Stimulated activated CD8-positive, alpha-beta memory T cell treated with anti-CD3 and anti-CD28 coated beads, Interleukin-15, amount 100 ng/mL, for 4 hours (primary cell): ENCODE data around the gene SORBS1.

Source experiments
- DNase-seq, 2 donors: peaks; one replicate each; pipeline ENCODE4 v3.0.0-alpha.2; 2020; ENCODE audit warnings: low read depth in 2 of 2

Gene SORBS1

DNA sequence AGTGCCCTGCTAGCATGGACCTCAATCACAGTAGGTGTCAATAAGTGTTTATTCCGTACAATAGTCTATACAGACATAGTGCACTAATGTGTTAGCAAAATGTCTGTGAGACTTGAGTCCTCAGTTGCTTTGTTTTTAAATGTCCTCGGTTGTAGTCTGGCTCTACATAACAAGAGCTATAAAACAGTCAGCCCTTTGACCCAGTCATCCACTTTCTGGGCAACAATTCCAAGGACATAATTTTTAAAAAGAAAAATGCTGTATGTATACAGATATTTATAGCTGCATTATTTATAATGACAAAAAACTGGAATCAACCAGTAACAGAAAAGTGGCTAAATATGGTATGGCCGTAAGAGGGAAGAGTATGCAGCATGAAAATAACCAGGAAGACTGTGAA is 267.5 kb downstream of the SORBS1 start:
- DNase-seq: no peak

DNA sequence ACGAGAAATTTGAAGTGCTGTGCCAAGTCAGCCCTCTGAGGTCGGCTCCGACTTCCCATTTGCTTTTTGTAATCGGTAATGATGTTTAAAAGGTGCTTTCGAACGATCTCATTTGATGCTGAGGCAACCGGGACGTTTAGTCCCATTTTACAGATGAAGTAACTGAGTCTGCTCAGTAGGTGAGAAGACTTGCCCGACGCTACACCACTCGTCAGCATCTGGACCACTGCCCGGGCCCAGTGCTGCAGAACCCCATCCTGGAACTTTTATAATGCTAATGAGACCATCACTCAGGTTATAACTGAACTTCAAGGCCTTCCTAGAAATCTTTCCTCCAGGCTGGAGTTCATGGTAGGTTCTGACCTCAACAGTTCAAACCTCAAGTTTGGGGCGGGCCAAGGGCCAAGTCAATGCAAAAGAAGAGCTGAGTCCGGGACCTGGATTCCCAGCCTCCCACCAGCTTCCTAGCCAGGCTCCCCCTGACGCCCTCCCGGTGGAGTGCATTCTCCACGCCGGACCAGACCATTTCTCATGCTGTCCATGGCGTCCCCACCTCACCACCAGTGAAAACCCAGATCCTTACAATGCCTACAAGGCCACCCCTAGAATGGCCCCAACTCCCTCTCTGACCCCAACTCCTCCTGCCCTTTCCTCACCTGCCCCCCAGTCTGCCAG is 269.7 kb downstream of the SORBS1 start:
- DNase-seq: no peak

DNA sequence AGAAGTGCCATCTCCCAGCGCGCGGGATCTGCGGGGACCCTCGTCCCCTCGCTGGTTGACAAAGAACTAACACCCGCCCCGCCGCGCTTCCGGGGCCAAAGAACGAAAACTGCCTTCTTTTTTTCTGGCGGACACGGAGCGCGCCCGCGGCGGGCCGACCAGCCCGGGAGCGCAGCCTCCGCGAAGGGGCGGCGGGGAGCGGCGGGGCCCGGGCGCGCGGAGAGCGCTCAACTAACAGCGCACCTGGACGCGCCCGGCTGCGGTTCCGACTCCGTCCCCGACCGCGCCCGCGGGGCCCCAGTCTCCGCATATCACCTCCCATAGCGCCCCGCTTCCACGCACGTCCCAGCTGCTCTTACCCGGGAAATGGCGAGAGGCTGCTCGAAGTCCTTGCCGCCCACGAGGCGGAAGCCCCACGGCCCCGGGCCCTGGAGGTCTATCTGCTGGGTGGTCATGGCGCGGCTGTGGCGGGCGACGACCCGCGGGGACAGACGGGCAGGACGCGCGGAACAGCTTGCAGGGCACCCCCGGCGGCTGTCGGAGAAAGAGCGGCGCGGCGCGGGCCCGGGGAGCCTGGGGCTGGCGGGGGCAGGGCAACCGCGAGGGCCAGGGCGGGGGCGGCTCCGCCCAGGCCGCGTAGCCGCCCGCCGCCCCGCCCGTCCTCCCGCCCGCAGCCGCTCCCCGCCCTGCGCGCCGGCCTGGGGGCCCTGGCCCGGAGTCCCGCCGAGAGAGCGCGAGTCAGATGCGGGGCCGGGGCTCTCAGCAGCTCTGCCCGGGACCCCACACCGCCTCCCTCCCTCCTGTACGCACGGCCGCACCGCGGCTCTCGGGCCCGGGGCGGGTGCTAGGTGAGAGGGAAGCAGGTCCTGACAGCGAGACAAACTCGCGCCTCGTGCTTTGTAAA is 270.5 kb downstream of the SORBS1 start, which contains the start of gene PDLIM1:
TSS of gene PDLIM1 (minus strand) at position 543 of the 904 bp plus-strand sequence. CDS start at position 455, 88 bp downstream.
- DNase-seq: peak in 1 of 2 donors; percentile 10

DNA sequence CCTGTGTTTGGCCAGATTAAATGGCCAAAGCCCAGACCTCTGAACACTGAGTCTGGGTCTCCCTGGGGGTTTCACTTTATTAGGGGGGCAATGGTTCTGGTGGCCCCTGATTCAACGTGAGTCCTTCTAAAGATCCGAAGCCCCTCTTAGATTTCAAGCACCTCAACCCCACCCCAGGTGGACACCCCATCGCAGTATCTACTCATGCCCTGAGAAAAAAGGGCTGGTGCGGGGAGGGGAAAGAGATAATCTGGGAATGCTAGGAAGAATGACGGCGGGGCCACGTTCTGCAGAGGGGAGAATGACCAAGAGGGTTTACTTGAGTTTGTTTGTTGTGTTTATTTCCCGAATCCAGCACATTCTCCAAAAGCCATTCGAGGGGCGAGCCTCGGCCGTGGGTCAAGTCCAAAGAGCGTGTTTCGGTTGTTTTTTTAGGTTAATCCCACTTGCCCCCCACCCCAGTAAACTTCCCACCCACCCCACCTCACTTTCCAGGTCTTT is 271.2 kb downstream of the SORBS1 start:
- DNase-seq: no peak

DNA sequence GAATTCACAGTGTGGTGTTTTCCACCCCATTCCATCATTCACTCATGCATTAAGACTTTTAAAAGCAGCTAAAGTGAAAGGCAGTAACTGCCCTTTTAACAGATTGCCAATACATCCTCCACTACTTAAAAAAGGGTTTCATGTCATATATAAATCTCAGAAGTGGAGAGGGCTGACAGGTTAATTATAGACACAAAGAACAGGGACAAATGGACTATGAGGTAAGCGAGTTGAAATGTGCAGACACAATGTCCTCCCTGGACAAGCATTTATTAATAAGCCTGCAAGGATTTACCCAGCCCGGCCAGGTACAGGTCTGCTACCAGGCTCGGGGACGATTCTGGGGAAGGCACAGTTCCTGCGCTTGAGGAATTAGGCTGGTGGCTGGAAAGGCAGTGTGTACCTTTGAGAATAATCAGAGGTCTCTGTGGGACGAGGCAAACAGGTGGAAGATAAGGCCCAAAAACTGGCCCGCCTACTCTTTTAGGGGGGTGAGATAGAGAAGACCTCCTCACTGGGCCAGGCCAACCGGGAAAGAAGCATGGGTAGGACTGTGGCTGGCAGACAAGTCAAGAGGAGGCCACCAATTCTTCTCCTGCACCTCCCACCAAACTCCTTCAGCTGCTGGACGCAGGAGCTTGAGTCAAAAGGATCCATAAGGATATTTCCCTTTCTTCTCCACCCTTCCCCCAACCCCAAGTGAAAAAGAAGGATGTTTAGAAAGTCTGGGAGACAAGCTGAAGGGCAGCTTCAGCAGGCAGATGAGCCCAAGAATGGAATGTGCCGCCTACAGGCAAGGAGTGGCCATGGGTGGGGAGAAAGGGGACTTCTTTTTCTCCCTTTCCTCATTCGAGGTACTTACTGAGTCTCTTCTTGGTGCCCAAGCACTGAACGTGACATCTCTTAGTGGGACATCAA is 271.9 kb downstream of the SORBS1 start:
- DNase-seq: no peak

DNA sequence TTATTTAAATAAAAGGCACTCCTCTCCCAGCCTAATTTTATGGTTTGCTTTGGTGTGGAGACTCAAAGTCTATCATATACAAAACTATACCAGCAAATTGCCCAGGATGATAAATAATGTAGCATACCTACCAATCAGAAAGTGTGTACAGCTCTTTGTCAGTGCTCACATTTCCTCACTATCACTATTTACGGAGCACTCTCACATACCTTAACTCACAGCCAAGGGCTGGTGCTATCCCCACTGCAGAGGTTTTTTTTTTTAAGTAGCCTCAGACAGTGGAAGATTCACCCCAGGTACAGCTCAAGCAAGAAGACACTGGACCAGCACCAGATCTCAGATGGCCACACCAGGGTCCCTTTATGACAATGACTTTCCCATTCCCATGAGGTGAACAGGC is 272.9 kb downstream of the SORBS1 start:
- no peak for DNase-seq

DNA sequence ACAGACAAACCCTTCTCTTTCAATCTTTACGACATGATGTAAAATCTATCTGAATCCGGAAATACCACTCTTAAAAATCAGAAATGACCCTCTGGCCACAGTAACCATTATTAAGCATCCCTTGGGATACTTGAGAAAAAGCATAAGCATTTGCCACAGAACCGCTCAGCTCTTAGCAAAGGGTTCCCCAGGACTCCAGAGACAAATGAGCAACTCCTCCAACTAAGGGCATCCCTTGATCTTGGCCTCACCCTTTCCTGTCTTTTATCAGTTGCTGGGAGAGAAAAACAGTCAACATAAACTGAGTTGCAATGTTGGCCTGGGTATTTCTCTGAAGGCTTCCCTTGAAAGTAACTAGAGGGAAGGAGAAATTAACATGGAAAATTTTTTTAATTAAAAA is 273.9 kb downstream of the SORBS1 start:
- no peak for DNase-seq

DNA sequence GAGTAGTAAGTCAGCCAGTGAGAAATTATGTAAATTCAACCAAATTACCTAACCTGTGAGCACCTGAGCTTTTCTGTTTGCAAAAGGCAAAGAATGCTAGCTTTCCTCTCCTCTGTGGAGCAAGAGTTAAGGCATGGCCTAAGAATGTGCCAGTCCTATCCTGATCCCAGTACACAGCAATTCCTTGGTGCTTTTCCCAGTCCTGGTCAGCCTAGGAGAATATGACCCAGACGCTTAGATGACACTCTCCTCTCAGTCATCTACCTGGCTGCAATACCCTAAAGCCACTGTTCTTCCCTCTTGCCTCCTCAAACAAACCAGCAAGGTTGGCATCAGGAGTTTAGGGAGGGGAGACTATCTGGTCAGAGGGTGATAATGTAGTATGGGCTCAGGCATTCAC is 274.5 kb downstream of the SORBS1 start:
- DNase-seq: no peak

DNA sequence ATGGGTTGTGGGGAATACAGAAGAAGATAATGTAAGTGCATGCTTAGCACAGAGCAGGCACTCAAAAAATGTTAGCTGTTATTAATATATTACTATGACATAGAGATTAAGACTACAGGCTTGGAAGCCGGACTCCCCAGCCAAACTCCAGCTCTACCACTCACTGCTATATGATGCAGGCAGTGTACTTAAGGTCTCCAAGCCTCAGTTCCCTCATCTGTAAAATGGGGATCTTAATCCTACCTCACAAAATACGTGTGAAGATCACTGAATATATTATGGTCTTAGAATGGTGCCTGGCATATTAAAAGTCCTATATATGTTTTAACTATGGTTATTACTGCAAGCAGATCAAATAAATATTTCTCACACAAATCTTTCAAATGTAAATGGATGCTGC is 275.6 kb downstream of the SORBS1 start:
- no peak for DNase-seq

DNA sequence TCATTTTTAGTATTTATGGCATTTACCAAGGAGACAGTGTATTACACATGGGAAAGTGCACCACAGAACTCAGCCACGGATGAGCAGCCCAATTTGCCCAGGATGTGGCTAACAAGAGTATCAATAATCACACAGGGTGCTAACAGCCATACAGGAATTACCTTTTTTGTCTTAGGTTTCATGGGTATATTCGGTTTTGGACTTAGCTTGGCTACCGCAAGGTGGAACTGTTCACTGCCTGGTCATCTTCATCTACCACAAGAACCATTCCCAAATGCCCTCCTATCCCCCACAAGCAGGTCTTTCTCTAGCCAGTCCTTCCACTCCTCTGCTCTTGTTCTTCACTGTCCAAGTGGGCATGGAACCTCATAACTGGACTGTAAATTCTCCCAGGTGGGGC is 276.4 kb downstream of the SORBS1 start:
- no peak for DNase-seq

DNA sequence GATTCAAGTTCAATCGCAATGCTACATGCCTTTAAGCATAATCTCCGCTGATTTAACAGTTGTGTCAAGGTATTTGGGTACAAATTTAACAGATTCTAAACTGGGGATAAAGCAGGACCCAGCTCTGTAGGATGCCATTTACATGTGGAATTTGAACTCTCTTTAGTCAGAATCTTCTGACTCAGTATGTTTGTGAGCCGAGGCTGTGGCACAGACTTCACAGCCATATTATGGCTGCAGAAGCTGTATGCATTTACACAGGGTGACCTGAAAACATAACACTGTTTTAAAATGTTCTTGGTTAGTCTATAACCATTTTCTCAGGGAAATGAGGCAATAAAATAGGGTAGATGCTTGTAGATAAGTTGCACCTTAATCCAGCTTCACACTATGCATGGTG is 279.1 kb downstream of the SORBS1 start:
- no peak for DNase-seq

DNA sequence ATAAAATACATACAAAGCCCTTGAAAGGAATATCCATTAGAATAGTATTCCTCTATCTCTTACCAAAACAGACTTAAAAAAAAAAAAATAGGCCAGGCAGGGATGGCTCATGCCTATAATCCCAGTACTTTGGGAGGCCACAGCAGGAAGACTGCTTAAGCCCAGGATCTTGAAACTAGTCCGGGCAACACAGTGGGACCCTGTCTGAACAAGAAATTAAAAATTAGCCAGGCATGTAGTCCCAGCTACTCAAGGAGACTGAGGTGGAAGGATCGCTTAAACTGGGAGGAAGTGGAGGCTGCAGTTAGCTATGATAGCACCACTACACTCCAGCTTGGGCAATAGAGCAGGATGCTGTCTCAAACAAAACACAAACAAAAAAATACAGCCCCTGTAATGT is 280.0 kb downstream of the SORBS1 start:
- DNase-seq: no peak

DNA sequence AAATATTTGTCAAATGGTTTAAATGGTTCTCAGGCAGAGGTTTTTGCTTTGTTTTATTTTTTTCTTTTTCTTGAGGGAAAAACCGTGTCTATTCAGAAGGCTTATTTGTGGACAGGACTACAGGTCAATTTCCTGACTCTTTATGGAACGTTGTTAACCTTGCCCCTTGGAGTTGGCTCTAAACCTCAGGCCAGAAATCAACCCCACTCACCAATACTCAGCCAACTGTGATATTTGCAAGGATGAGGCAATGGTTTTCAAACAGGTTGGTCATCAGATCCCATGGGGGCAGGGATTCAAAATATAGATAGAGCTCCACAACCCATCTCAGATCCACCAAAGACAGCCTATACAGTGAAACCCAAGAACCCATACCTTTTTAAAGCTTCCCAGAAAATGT is 280.5 kb downstream of the SORBS1 start:
- no peak for DNase-seq

DNA sequence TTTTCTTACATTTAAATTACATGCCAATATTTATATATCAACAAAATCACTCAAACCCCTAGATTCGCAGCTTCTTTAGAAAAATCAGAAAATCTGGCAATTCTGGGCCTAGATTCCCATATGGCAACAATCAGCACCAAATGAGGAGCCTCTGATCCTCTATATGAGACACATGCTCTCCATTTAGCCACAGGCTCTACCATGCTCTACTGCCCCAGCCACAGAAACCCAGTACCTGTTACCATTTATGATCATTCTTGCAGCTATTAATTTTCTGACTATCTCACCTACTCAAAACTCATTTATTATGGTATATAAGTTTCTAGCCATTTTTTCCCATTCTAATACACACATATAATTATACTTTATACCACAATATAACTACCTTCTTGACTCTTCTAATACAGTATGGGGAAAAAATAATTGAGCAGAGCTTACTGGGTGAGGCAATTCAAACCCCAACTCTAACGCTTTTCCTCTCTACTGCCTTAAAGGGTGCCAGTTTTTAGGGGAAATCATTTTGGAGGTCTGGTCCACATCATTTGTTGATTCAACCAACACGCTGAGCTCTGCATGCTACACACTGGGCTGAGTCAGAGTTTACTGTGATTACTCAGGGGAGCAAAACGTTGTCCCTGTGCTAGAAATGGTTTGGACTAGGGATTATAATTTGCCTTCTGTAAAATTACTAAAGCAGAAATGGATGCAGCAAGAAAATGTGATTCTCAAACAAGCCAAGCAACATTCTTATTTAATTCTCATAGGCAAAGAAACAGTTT is 281.9 kb downstream of the SORBS1 start:
- DNase-seq: no peak

DNA sequence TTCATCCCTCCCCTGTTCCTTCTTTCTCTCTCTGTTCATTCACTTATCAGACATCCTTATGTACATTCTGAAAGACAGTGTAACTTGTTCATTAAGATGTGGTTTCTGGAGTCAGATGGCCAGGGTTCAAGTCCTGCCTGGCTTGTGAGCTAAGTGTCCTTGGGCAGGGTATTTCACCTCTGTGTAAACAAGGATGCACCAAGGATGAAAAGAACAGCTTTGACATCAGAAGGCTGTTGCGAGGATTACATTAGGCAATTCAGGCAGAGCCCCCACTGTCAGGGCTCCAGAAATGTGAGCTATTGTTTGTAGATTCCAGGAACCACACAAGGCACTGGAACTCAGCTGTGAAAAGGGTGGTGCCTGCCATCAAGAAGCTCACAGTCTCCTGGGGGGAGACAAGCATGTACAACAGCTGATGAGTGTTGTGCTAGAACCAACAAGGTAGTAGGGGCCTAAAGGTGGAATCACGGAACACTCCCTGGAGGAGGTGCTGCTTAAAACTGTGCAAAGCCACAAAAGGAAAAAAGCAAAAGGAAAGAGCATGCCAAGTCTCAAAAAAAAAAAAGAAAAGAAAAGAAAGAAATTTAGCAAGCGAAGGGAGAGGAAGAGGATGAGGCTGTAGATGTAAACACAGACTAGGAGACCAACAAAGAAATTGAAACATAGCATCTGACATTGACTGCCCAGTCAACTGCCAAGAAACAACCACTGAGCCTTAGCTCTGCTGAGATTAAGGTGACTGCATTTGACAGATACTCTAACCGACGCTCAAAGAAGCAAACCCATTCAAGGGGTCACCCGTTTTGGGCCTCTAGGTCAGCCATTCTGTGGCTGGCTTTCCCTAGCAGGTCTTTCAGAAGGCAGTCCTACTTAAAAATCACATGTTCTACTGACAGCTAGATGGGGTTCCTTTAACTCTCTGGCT is 282.8 kb downstream of the SORBS1 start:
- no peak for DNase-seq

DNA sequence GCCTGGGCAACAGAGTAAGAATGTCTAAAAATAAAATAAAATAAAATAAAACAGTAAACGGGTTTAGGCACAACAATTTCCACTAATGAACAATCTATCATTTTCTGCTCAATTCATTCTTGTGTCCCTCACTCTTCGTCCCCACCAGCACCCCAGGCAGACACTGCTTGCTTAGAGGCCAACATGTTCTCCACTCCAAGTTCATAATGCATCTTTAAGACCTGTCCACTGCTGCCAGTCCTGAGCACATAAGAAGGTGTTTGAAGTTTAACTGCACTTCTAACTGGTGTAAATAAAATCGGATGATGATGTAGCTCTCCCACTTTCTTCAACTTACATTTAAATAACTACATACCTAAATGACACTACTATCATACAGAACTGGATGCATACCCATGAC is 283.6 kb downstream of the SORBS1 start:
- no peak for DNase-seq

DNA sequence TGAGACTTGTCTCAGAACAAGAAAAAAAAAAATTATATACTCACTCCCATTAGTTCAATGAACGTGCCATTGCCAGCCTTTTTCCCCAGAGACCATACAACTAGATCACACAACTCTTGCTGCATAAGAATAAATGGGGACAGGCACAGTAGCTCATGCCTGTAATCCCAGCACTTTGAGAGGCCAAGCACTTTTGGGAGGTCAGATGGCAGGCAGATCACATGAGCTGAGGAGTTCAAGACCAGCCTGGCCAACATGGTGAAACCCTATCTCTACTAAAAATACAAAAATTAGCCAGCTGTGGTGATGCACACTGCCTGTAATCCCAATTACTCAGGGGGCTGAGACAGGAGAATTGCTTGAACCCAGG is 284.0 kb downstream of the SORBS1 start:
- no peak for DNase-seq

DNA sequence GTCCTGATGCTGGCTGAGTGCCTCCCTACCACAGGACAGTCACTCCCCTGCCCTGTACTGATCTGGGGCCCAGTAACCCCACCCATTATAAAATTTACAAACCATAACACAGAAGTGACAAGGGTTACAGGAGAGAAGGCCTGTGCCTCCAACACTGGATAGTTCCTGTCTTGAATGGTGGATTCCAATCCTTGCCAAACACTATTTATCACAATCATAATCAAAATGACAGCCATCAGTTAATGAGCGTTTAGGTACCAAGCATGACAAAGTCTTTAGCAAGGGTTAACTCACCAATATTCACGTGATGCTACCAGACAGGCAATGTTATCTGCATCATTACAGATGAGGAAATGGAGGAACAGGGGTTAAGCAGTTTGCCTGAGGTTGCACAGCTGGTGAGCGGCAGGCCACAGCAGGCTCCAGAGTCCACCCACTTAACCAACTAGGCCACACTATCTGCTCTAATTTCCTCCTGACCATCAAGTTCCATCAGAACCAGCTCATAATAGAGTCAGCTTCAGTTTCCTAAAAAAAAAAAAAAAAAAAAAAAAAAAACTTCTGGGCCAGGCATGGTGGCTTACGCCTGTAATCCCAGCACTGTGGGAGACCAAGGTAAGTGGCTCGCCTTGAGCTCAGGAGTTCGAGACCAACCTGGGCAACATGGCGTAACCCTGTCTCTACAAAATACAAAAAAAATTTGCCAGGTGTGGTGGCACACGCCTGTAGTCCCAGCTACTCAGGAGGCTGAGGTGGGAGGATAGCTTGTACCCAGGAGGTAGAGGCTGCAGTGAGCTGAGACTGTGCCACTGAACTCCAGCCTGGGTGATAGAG is 284.6 kb downstream of the SORBS1 start:
- no peak for DNase-seq

DNA sequence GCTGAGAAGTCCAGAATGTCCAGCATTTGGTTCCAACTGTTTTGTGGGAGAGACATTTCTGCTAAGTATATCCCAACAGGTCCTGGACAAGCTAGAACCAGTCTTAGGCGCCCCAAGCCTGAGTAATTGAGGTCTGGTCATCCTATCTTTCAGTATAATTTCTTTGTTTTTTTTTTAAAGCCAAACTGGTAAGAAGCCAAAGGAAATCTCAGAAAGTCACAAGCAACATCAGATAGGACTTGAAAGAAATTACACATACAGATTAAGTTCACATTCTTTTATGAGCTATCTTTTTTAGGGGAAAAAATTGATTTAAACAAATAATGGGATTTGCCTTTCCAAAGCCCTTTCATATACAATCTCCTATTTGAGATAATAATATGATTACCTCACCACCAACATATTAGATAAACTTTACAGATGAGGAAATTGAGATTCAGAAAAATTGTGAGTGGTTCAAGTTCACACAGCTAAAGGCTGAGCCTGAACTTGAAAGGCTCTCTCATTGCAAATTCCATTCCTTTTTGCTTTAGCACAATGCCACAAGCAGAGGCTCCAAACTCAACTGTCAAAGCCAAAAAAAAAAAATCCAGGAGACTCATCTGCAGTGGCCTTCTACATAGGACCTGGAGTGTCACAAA is 285.3 kb downstream of the SORBS1 start:
- DNase-seq: no peak
